Colonic mucosa (tissue), 4 donors: Measurements from ENCODE around the gene GCK. TPM values are rescaled to one million over a fixed set of nuclear protein-coding genes. Genes with fewer than 3 reads are reported as not detected.

ENCODE experiments used
- DNase-seq: peaks from one replicate; pipeline ENCODE4 v3.0.0-alpha.2; 2020
- H3K27ac ChIP-seq: fragments of 200-600 bp; one replicate; pipeline ENCODE4 v1.8.0; 2021
- H3K27me3 ChIP-seq: fragments of 200-600 bp; one replicate; pipeline ENCODE4 v1.8.0; 2021
- H3K36me3 ChIP-seq: fragments of 200-600 bp; one replicate; pipeline ENCODE4 v1.8.0; 2021
- H3K4me1 ChIP-seq: fragments of 200-600 bp; one replicate; pipeline ENCODE4 v1.8.0; 2021; ENCODE audit warnings: mild to moderate bottlenecking
- H3K4me3 ChIP-seq: fragments of 200-600 bp; one replicate; pipeline ENCODE4 v1.8.0; 2021
- H3K9ac ChIP-seq, 2 donors: one replicate each; pipeline ENCODE4 v1.7.0; 2013; ENCODE audit warnings: control low read depth in 2 of 2, low read depth in 2 of 2, low read length in 2 of 2
- H3K9me3 ChIP-seq: fragments of 200-600 bp; one replicate; pipeline ENCODE4 v1.8.0; 2021
- intact Hi-C: fragments of 100-400 bp; cut with DNase I; formaldehyde crosslinking; loops from one replicate; pipeline ENCODE4 v1.14.1; 2022
- total RNA-seq, 2 donors: library from RNA; stranded (reverse); fragmentation: NEBNext Ultra II Directional in 1 of 2; extraction: Animal tissue kit (Norgen Biotek cat#: 25700) in 1 of 2; gene quantifications; one replicate each; pipeline ENCODE4 v1.2.1, GENCODE V29; 2021
- TF ChIP-seq, protein P1 (sequence below): fragments of 200-600 bp; IDR thresholded peaks from one replicate; pipeline ENCODE4 v1.8.0; 2022; ENCODE audit warnings: antibody characterized with exemption, mild to moderate bottlenecking
- donor health status: healthy.
- donor health status: DM: no; HTN: no; CAD: no.
- donor health status: DM: no; HTN: no; CAD: no.

Gene GCK
- total RNA-seq, 2 donors from 2014 or later = 0.17 to 0.19 TPM

- Histone ChIP-seq H3K9ac (no peak overlapping the region), H3K27me3 (no peaks in the 10 kb centered on the region), H3K4me3 (no peak overlapping the region), H3K36me3 (no peaks in the 10 kb centered on the region), H3K27ac (no peak overlapping the region), H3K4me1 (no peaks in the 10 kb centered on the region), H3K9me3 (no peaks in the 10 kb centered on the region)
- TF ChIP-seq, protein P1, sequence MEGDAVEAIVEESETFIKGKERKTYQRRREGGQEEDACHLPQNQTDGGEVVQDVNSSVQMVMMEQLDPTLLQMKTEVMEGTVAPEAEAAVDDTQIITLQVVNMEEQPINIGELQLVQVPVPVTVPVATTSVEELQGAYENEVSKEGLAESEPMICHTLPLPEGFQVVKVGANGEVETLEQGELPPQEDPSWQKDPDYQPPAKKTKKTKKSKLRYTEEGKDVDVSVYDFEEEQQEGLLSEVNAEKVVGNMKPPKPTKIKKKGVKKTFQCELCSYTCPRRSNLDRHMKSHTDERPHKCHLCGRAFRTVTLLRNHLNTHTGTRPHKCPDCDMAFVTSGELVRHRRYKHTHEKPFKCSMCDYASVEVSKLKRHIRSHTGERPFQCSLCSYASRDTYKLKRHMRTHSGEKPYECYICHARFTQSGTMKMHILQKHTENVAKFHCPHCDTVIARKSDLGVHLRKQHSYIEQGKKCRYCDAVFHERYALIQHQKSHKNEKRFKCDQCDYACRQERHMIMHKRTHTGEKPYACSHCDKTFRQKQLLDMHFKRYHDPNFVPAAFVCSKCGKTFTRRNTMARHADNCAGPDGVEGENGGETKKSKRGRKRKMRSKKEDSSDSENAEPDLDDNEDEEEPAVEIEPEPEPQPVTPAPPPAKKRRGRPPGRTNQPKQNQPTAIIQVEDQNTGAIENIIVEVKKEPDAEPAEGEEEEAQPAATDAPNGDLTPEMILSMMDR = no peak
- intact Hi-C loops = no loop called here
- DNase-seq = no peak
Observed at GRCh38 chr7:44167920-44168319, 21.3 kb downstream of the GCK start.

- H3K9me3 ChIP-seq = no peaks in the 10 kb centered on the region
- H3K27ac ChIP-seq = no peak overlapping the region
- no peaks in the 10 kb centered on the region for H3K27me3 ChIP-seq
- no peaks in the 10 kb centered on the region for H3K4me1 ChIP-seq
- TF ChIP-seq, protein P1 = no peak
- H3K9ac ChIP-seq = no peak overlapping the region
- DNase-seq = no peak
- H3K4me3 ChIP-seq = no peak overlapping the region
- intact Hi-C loops = no loop called here
- H3K36me3 ChIP-seq = no peaks in the 10 kb centered on the region
Observed at GRCh38 chr7:44163591-44163990, 25.6 kb downstream of the GCK start.

DNA sequence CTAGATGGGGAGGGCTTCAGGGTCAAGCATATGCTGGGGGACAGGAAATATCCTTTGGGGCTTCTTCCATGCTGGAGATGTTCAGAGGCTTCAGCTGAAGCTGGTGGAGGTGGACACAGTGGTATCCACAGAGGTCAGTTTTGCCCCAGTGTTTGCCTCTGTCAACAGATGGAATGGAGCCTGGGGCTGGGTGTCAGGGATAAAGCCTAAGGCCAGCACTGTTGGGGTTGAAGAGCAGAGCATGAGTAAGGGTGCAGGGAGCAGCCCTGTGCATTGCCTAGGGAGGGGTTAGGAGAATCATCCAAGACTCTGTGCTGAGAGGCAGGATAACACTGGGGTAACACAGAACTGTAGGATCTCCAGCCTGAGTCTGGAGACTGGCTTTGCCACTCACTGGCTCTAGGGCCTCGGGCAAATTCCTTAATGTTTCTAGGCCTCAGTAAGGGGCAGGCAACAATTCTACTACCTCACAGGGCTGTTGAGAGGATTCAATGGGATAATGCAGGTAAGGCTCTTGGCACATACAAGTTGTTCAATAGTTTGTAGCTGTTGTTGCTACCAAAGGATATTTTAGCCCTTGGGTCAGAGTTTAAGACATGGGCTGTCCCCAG, 26.3 kb downstream of the GCK start:
- TF ChIP-seq, protein P1 = no peak
- intact Hi-C loops = no loop called here

GRCh38 chr7:44162179-44162578, 27.1 kb downstream of the GCK start:
- Histone ChIP-seq H3K4me1 (no peaks in the 10 kb centered on the region), H3K27ac (no peak overlapping the region), H3K9ac (no peak overlapping the region), H3K36me3 (no peaks in the 10 kb centered on the region), H3K9me3 (no peaks in the 10 kb centered on the region), H3K27me3 (no peaks in the 10 kb centered on the region), H3K4me3 (no peak overlapping the region)
- TF ChIP-seq, protein P1 = no peak
- intact Hi-C loops = no loop called here
- DNase-seq = no peak

More for the DNA sequence above, 26.3 kb downstream of the GCK start:
- Histone ChIP-seq H3K9ac (no peak overlapping the region), H3K36me3 (no peaks in the 10 kb centered on the region), H3K4me1 (no peaks in the 10 kb centered on the region), H3K27ac (no peak overlapping the region), H3K27me3 (no peaks in the 10 kb centered on the region), H3K4me3 (no peak overlapping the region), H3K9me3 (no peaks in the 10 kb centered on the region)
- no peak for DNase-seq

DNA sequence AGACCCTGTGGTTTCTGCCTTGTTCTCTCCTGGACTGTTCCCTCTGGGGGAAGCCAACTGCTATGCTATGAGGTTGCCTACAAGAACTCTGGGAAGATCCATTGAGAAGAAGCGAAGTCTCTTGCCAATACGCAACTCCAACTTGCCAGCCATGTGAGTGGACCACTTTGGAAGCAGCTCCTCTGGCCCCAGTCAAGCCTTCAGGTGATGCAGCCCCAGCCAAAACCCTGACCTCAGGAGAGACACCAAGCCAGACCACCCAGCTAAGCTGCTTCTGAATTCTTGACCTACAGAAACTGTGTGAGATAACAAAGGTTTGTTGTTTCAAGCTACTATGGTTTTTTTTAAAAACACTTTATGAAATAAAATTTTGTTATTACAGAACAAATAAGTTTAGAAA, 27.9 kb downstream of the GCK start:
- H3K9me3 ChIP-seq = no peaks in the 10 kb centered on the region
- no peaks in the 10 kb centered on the region for H3K27me3 ChIP-seq
- H3K9ac ChIP-seq = no peak overlapping the region
- intact Hi-C loops = no loop called here
- H3K4me3 ChIP-seq = no peak overlapping the region
- no peak for DNase-seq
- TF ChIP-seq, protein P1 = no peak
- H3K36me3 ChIP-seq = no peaks in the 10 kb centered on the region
- no peaks in the 10 kb centered on the region for H3K4me1 ChIP-seq
- no peak overlapping the region for H3K27ac ChIP-seq
